Mesothelial cell of epicardium (in vitro differentiated cells): Measurements from ENCODE around the gene DGKB. TPM values are rescaled to one million over a fixed set of nuclear protein-coding genes. Genes with fewer than 3 reads are reported as not detected.

Experiments used
- DNase-seq, 2 experiments: peaks; one replicate each; pipeline ENCODE4 v3.0.0; 2021; ENCODE audit warnings: low spot score in 2 of 2; ENCODE audit not compliant: unreplicated experiment in 2 of 2
- H3K27ac Mint-ChIP-seq: 2 replicates; pipeline ENCODE4 v1.8.0; 2021; ENCODE audit warnings: mixed read lengths
- H3K27me3 Mint-ChIP-seq: 2 replicates; pipeline ENCODE4 v1.8.0; 2021; ENCODE audit warnings: low read depth, mixed read lengths
- H3K36me3 Mint-ChIP-seq: 2 replicates; pipeline ENCODE4 v1.8.0; 2021; ENCODE audit warnings: mixed read lengths
- H3K4me1 Mint-ChIP-seq: 2 replicates; pipeline ENCODE4 v1.8.0; 2021; ENCODE audit warnings: mixed read lengths
- H3K4me3 Mint-ChIP-seq: 2 replicates; pipeline ENCODE4 v1.8.0; 2021; ENCODE audit warnings: mild to moderate bottlenecking, moderate library complexity, mixed read lengths
- H3K9me3 Mint-ChIP-seq: 2 replicates; pipeline ENCODE4 v1.8.0; 2021; ENCODE audit warnings: mixed read lengths
- total RNA-seq: library from RNA; stranded (reverse); gene quantifications from 3 replicates; pipeline ENCODE4 v1.2.1, GENCODE V29; 2021
- TF ChIP-seq, protein P1 (sequence below): fragments of 200-600 bp; sonication (generic); IDR thresholded peaks from one replicate; pipeline ENCODE4 v1.5.0; 2021; ENCODE audit warnings: antibody characterized with exemption; ENCODE audit not compliant: unreplicated experiment

The DGKB gene
- total RNA-seq, 1 donor from 2014 or later: 3.9 TPM

- H3K36me3 Mint-ChIP-seq: no peaks in the 10 kb centered on the region
- H3K4me3 Mint-ChIP-seq: no peak overlapping the region
- no peaks in the 10 kb centered on the region for H3K4me1 Mint-ChIP-seq
Observed at GRCh38 chr7:14861456-14861855, 41.1 kb downstream of the DGKB start.

GRCh38 chr7:14859267-14859666 lies 43.3 kb downstream of the DGKB start:
- Mint-ChIP-seq H3K27ac (no peak overlapping the region), H3K4me3 (no peak overlapping the region), H3K27me3 (no peaks in the 10 kb centered on the region), H3K9me3 (peaks cover under 1% of the 10 kb centered on the region), H3K36me3 (no peaks in the 10 kb centered on the region), H3K4me1 (no peaks in the 10 kb centered on the region)
- no peak for DNase-seq
- TF ChIP-seq, protein P1, sequence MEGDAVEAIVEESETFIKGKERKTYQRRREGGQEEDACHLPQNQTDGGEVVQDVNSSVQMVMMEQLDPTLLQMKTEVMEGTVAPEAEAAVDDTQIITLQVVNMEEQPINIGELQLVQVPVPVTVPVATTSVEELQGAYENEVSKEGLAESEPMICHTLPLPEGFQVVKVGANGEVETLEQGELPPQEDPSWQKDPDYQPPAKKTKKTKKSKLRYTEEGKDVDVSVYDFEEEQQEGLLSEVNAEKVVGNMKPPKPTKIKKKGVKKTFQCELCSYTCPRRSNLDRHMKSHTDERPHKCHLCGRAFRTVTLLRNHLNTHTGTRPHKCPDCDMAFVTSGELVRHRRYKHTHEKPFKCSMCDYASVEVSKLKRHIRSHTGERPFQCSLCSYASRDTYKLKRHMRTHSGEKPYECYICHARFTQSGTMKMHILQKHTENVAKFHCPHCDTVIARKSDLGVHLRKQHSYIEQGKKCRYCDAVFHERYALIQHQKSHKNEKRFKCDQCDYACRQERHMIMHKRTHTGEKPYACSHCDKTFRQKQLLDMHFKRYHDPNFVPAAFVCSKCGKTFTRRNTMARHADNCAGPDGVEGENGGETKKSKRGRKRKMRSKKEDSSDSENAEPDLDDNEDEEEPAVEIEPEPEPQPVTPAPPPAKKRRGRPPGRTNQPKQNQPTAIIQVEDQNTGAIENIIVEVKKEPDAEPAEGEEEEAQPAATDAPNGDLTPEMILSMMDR: no peak

More at GRCh38 chr7:14861456-14861855, 41.1 kb downstream of the DGKB start:
- DNase-seq: no peak
- Mint-ChIP-seq H3K27ac (no peak overlapping the region), H3K27me3 (no peaks in the 10 kb centered on the region), H3K9me3 (peaks cover 8% of the 10 kb centered on the region)
- TF ChIP-seq, protein P1: no peak

- H3K27ac Mint-ChIP-seq: no peak overlapping the region
- no peaks in the 10 kb centered on the region for H3K36me3 Mint-ChIP-seq
- H3K4me1 Mint-ChIP-seq: no peaks in the 10 kb centered on the region
- TF ChIP-seq, protein P1: no peak
- H3K27me3 Mint-ChIP-seq: no peaks in the 10 kb centered on the region
- no peak for DNase-seq
- H3K9me3 Mint-ChIP-seq: peaks cover 5% of the 10 kb centered on the region
- H3K4me3 Mint-ChIP-seq: no peak overlapping the region
Observed at GRCh38 chr7:14858866-14859265, 43.7 kb downstream of the DGKB start.

GRCh38 chr7:14858410-14858809 lies 44.1 kb downstream of the DGKB start:
- no peaks in the 10 kb centered on the region for H3K4me1 Mint-ChIP-seq
- H3K9me3 Mint-ChIP-seq: peaks cover 7% of the 10 kb centered on the region
- H3K36me3 Mint-ChIP-seq: no peaks in the 10 kb centered on the region
- H3K27me3 Mint-ChIP-seq: no peaks in the 10 kb centered on the region
- H3K27ac Mint-ChIP-seq: no peak overlapping the region
- DNase-seq: no peak
- no peak overlapping the region for H3K4me3 Mint-ChIP-seq
- TF ChIP-seq, protein P1: no peak

GRCh38 chr7:14855033-14855794 lies 47.3 kb downstream of the DGKB start:
- H3K4me1 Mint-ChIP-seq: no peaks in the 10 kb centered on the region
- no peaks in the 10 kb centered on the region for H3K27me3 Mint-ChIP-seq
- TF ChIP-seq, protein P1: no peak
- H3K9me3 Mint-ChIP-seq: peaks cover 7% of the 10 kb centered on the region
- no peaks in the 10 kb centered on the region for H3K36me3 Mint-ChIP-seq
- no peak overlapping the region for H3K27ac Mint-ChIP-seq
- DNase-seq: no peak
- no peak overlapping the region for H3K4me3 Mint-ChIP-seq
